ENCODE data around the gene CNOT8. TPM values are rescaled to one million over a fixed set of nuclear protein-coding genes. Genes with fewer than 3 reads are reported as not detected.
A peak's percentile ranks its signal among the peaks of the same experiment; 100 is the strongest.
"Not testable (repeated sequence)": the region's sequence is repeated elsewhere in the genome, so short reads cannot be mapped to it uniquely, and the experiment has no call there.

The CNOT8 gene
- total and polyA plus RNA-seq, 8 donors: 11.8 to 27.4 (median 15.0) TPM

- ATAC-seq (no peak), FAIRE-seq (no peak), DNase-seq (no peak)
- Histone ChIP-seq H3K27ac (no peak overlapping the region), H3K36me3 (peaks cover 0 to 49% (median 27%) of the 10 kb centered on the region in 3 donors), H3K4me1 (no peaks in the 10 kb centered on the region), H3K9me3 (no peaks in the 10 kb centered on the region), H3K27me3 (no peaks in the 10 kb centered on the region), H3K4me3 (no peak overlapping the region)
- 76 to 80% methylated on average over 2 of the region's 2 CpGs for WGBS, 2 donors
- intact Hi-C loops (cut with DNase I): no loop called here
- TF ChIP-seq CTCF (IDR thresholded peaks at IDR 0.05): no peak
Measured at GRCh38 chr5:154818471-154819116, 39.8 kb upstream of the CNOT8 start.

GRCh38 chr5:154819546-154819945 is 38.9 kb upstream of the CNOT8 start:
- FAIRE-seq: no peak
- no peak overlapping the region for H3K27ac ChIP-seq
- peaks cover 0 to 41% (median 19%) of the 10 kb centered on the region in 3 donors for H3K36me3 ChIP-seq

GRCh38 chr5:154820383-154820782 is 38.0 kb upstream of the CNOT8 start:
- no peak for TF ChIP-seq CTCF (IDR thresholded peaks at IDR 0.05)
- H3K4me3 ChIP-seq: no peak overlapping the region
- H3K4me1 ChIP-seq: no peaks in the 10 kb centered on the region
- ATAC-seq: no peak
- WGBS, 2 donors: 93 to 94% methylated on average over 5 of the region's 5 CpGs
- FAIRE-seq: no peak
- DNase-seq: no peak
- H3K36me3 ChIP-seq: peaks cover 0 to 33% (median 12%) of the 10 kb centered on the region in 3 donors
- H3K27ac ChIP-seq: no peak overlapping the region
- H3K27me3 ChIP-seq: no peaks in the 10 kb centered on the region
- no peaks in the 10 kb centered on the region for H3K9me3 ChIP-seq
- intact Hi-C loops (cut with DNase I): no loop called here

More at GRCh38 chr5:154819546-154819945, 38.9 kb upstream of the CNOT8 start:
- H3K9me3 ChIP-seq: no peaks in the 10 kb centered on the region
- no peak for TF ChIP-seq CTCF (IDR thresholded peaks at IDR 0.05)
- 76 to 80% methylated on average over 7 of the region's 7 CpGs for WGBS, 2 donors
- DNase-seq (no peak), ATAC-seq (no peak)
- no peaks in the 10 kb centered on the region for H3K27me3 ChIP-seq
- H3K4me1 ChIP-seq: no peaks in the 10 kb centered on the region
- intact Hi-C loops (cut with DNase I): no loop called here
- no peak overlapping the region for H3K4me3 ChIP-seq

GRCh38 chr5:154822896-154823295 is 35.5 kb upstream of the CNOT8 start:
- FAIRE-seq; DNase-seq; H3K9me3 ChIP-seq; intact Hi-C loops (cut with DNase I); H3K4me3 ChIP-seq; H3K4me1 ChIP-seq; ATAC-seq; H3K27ac ChIP-seq; H3K27me3 ChIP-seq: not testable (repeated sequence)
- WGBS, 2 donors: 85 to 88% methylated on average over 5 of the region's 5 CpGs
- H3K36me3 ChIP-seq: peaks cover 0 to 11% (median 0%) of the 10 kb centered on the region in 3 donors

GRCh38 chr5:154823605-154824004 is 34.8 kb upstream of the CNOT8 start:
- DNase-seq (peak in 1 of 6 donors; percentile 11), ATAC-seq (peak in 3 of 4 donors; percentile 29 to 46 (median 33)), FAIRE-seq (no peak)
- Histone ChIP-seq H3K4me3 (no peak overlapping the region), H3K9me3 (no peaks in the 10 kb centered on the region), H3K4me1 (no peaks in the 10 kb centered on the region), H3K27me3 (no peaks in the 10 kb centered on the region), H3K27ac (no peak overlapping the region), H3K36me3 (peaks cover 0 to 4% (median 0%) of the 10 kb centered on the region in 3 donors)
- 69 to 77% methylated on average over 4 of the region's 4 CpGs for WGBS, 2 donors
- no peak for TF ChIP-seq CTCF (IDR thresholded peaks at IDR 0.05)
- intact Hi-C loops (cut with DNase I): no loop called here
